OCI-M1 (cell line): ENCODE measurements around the gene CFAP57.
"Not testable (repeated sequence)": the region's sequence is repeated elsewhere in the genome, so short reads cannot be mapped to it uniquely, and the experiment has no call there.

Experiments used
- DNase-seq: peaks from one replicate; lab custom pipeline; 2025; lab: John Stamatoyannopoulos, UW

Gene CFAP57

GRCh38 chr1:43174873-43175272, 2.7 kb downstream of the CFAP57 start:
- DNase-seq, result no peak

GRCh38 chr1:43177691-43178090, 5.6 kb downstream of the CFAP57 start:
- no peak for DNase-seq

DNA sequence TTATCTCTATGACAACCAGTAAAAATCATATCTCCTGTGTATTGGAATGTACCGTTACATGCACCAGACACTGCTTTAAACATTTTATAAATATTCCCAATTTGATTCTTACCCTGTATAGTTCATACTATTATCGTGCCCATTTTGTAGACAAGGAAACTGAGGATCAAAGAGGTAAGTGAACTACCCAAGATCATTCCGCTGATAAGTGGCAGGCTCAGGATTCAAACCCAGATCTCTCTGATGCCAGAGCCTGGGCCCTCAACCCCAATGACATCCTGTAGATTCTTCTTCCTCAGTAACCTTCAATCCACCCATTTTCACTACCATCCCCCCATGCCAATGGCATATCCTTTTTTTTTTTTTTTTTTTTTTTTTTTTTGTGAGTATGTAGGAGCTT, 12.3 kb downstream of the CFAP57 start:
- DNase-seq, result no peak

GRCh38 chr1:43184995-43185394, 12.9 kb downstream of the CFAP57 start:
- no peak for DNase-seq

DNA sequence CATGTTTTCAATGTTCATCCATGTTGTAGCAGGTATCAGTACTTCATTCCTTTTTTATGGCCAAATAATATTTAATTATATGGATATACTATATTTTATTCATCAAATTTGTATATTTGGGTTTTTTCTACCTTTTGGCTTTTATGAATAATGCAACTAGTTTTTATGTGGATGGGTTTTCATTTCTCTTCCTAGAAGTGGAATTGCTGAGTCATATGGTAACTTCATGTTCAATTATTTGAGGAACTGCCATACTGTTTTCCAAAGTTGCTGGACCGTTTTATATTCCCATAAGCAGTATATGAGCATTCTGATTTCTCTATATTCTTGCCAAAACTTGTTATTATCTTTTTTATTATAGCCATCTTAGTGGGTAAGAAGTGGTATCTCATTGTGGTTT, 16.0 kb downstream of the CFAP57 start:
- no peak for DNase-seq

DNA sequence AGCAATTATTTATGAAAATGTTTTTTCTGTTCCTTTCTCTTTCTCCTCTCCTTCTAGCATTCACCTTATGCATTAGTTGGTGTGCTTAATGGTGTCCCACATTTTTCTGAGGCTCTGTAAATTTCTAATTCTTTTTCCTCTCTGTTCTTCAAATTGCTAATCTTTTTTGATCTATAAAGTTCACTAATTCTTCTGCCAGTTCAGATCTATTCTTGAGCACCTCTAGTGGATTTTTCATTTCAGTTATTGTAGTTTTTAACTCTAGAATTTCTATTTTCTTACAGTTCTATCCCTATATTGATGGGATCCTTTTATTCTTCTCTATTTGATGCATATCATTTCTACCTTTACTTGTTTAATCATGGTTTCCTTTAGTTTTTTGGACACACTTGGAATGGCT, 22.4 kb downstream of the CFAP57 start:
- no peak for DNase-seq

- no peak for DNase-seq
These were observed 25.4 kb downstream of the CFAP57 start for GRCh38 chr1:43197343-43198127.

DNA sequence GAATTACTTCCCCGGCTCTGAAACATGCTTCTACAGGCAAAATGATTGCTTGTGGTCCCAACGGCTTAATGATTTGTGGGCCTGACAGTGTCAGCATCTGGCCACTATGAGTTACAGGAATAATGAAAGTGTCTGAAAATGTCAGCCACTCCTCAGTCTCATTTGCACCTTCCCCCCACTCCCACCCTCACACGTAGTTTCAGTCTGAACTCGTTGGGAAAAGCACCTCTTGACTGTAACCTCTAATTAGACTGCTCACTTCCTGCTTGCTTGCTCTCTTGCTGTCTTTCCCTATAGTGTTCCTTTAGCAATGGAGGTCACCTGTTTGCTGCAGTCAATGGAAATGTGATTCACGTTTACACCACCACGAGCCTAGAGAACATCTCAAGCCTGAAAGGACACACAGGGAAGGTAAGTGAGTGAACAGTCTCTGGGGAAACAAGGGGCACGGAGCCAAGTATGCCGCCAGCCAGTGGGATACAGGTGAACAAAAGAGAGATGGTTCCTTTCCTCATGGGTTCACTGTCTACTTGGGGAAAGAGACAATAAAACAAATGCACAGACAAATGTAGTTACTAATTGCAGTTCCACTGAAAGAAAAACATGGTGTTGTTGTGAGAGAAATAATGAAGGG, 27.1 kb downstream of the CFAP57 start:
- no peak for DNase-seq

DNA sequence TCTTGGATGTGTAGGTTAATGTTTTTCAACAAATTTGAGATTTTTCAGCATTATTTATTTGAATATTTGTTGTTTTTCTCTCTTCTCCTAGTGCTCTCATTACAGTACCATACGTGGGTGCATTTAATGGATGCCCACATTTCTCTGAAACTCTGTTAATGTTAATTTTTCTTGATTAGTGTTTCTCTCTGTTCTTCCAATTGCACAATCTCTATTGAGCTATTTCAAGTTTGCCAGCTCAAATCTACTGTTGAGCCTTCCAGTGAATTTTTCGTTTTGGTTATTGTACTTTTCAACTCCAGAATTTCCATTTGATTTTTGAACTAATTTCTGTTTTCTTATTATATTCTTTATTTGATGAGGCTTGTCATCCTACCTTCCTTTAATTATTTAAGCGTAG, 31.7 kb downstream of the CFAP57 start:
- no peak for DNase-seq

GRCh38 chr1:43204394-43204793, 32.3 kb downstream of the CFAP57 start:
- DNase-seq, result no peak

- no peak for DNase-seq
These were observed 33.5 kb downstream of the CFAP57 start for GRCh38 chr1:43205671-43206070.

DNA sequence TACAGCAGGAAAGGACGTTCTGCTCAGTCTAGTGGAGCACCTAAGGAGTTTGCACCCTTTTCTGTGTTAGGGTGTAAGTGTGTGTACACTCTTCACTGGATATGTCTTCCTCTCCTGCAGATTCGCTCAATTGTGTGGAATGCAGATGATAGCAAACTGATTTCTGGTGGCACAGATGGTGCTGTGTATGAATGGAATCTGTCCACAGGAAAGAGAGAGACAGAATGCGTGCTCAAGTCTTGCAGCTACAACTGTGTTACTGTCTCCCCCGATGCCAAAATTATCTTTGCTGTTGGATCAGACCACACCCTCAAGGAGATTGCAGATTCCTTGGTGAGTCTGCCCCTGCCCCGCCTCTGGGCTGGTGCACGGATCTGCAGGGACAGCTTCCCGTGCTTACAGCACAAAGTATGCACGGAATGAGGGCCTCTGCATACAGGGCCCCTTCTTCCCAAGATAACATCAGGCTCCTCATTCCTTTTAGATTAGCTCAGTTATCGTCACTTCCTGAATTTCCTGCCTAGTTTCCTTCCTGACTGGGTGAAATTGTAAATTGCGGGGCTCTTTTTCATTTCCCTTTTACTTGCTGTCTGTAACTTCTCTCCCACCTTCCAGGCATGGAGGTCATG, 34.6 kb downstream of the CFAP57 start:
- DNase-seq, result no peak

- DNase-seq, result no peak
These were observed 35.2 kb downstream of the CFAP57 start for GRCh38 chr1:43207229-43207853.

DNA sequence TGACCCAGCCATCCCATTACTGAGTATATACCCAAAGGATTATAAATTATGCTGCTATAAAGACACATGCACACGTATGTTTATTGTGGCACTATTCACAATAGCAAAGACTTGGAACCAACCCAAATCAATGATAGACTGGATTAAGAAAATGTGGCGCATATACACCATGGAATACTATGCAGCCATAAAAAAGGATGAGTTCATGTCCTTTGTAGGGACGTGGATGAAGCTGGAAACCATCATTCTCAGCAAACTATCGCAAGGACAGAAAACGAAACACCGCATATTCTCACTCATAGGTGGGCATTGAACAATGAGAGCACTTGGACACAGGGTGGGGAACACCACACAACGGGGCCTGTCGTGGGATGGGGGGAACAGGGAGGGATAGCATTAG, 36.1 kb downstream of the CFAP57 start:
- not testable (repeated sequence) for DNase-seq

- DNase-seq, result no peak
These were observed 42.6 kb downstream of the CFAP57 start for GRCh38 chr1:43214501-43215444.

DNA sequence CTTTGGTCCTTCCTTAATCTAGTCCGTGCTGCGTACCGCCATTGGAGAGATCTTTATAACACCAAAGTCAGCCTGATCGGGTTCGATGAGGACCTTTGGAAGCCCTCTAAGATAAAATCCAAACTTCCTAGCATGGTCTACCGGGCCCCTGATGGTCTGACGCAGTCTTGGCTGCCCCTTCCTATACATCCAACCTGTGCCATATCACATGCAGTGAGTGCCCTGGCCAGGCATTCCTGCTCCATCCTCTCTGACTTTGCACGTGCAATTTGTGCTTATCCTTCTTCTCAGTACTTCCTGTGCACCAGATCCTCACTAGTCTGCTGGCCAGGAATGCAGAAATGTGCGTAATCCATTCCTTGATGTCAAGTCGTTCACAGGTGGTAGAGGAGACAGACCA, 45.6 kb downstream of the CFAP57 start:
- no peak for DNase-seq

- peak; percentile 25 for DNase-seq
These were observed 49.0 kb downstream of the CFAP57 start for GRCh38 chr1:43220905-43221778.

DNA sequence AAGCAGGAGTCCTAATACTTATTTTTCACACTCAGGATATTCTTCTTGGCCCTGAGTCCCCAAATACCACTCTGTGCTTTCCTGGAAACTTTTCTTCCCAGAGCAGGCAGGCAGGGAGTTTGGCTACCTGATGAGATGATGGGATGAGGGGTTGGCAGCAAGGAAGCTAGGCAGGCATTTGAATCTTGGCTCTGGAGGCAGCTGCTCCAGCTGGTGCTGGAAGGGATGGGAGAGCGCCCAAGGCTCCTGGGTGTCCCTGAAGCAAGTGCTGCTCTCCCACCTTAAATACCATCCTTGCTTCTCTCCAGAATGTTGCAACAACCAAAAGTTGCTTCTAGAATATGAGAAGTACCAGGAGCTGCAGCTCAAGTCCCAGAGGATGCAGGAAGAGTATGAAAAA, 49.7 kb downstream of the CFAP57 start:
- DNase-seq, result no peak

DNA sequence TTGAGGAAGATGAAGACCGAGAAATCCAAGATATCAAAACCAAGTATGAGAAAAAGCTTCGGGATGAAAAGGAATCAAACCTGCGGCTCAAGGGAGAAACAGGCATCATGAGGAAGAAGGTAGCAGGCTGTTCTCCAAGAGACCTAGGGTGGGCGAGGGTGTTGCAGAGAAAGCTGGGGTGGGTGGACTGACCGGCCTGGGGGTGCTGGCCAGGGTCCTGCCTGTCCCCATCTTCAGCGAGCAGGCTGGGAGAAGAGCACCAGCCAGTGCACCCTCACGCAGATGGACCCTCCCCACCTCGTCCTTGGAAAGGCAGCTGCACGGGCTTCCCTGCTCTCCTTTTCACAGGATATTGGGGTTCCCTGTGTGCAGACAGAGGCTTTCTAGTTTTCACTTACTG, 50.7 kb downstream of the CFAP57 start:
- DNase-seq, result no peak

- peak; percentile 15 for DNase-seq
These were observed 53.0 kb downstream of the CFAP57 start for GRCh38 chr1:43225168-43225567.
